Left lung (tissue), 10 donors: ENCODE data around the gene E2F1. TPM values are rescaled to one million over a fixed set of nuclear protein-coding genes. Genes with fewer than 3 reads are reported as not detected.

Experiments used
- ATAC-seq: fragments of 200-7000 bp; cut with Tn5 transposase; one replicate; pipeline ENCODE4 v1.9.1; 2020; ENCODE audit warnings: moderate library complexity
- DNase-seq, 4 donors: peaks; one replicate each; pipeline ENCODE4 v3.0.0-alpha.2; 2013 to 2020
- H3K27ac ChIP-seq, 2 donors: fragments of 200-600 bp; sonication (generic) in 1 of 2; one replicate each; pipeline versions ENCODE4 v1.5.0 to v1.8.0; 2020 to 2021
- H3K27me3 ChIP-seq, 2 donors: fragments of 200-600 bp; sonication (generic) in 1 of 2; one replicate each; pipeline versions ENCODE4 v1.5.0 to v1.8.0; 2020 to 2021
- H3K36me3 ChIP-seq, 2 donors: fragments of 200-600 bp; sonication (generic) in 1 of 2; one replicate each; pipeline versions ENCODE4 v1.5.0 to v1.8.0; 2020 to 2021
- H3K4me1 ChIP-seq, 2 donors: fragments of 200-600 bp; one replicate each; pipeline ENCODE4 v1.8.0; 2021
- H3K4me3 ChIP-seq, 2 donors: fragments of 200-600 bp; sonication (generic) in 1 of 2; one replicate each; pipeline versions ENCODE4 v1.5.0 to v1.8.0; 2020 to 2021; ENCODE audit warnings: mild to moderate bottlenecking in 1 of 2
- H3K9me3 ChIP-seq, 2 donors: fragments of 200-600 bp; sonication (generic) in 1 of 2; one replicate each; pipeline versions ENCODE4 v1.5.0 to v1.8.0; 2020 to 2021
- intact Hi-C, 2 donors: fragments of 100-400 bp; cut with DNase I; formaldehyde crosslinking; loops; one replicate each; pipeline versions ENCODE4 v1.11.2 to v1.14.2; 2022
- polyA plus RNA-seq, 6 donors: library from polyadenylated mRNA; unstranded; fragments of 120-200 nt; gene quantifications; one replicate each; pipeline ENCODE4 v1.2.1, GENCODE V29; 2013; ENCODE audit not compliant: insufficient read length in 6 of 6
- total RNA-seq, 2 donors: library from RNA; stranded (reverse); fragmentation: NEBNext Ultra II Directional; extraction: Animal tissue kit (Norgen Biotek cat#: 25700); gene quantifications; one replicate each; pipeline ENCODE4 v1.2.1, GENCODE V29; 2021
- TF ChIP-seq, protein P1 (sequence below), 2 donors: fragments of 200-600 bp; sonication (generic) in 1 of 2; IDR thresholded peaks; one replicate each; pipeline versions ENCODE4 v1.5.0 to v1.8.0; 2021; ENCODE audit warnings: antibody characterized with exemption in 2 of 2
- donor health status: DM: no; HTN: yes; CAD: no.
- donor health status: DM: no; HTN: no; CAD: no.

Gene E2F1
- total and polyA plus RNA-seq, 8 donors: 12.2 to 23.6 (median 16.4) TPM

DNA sequence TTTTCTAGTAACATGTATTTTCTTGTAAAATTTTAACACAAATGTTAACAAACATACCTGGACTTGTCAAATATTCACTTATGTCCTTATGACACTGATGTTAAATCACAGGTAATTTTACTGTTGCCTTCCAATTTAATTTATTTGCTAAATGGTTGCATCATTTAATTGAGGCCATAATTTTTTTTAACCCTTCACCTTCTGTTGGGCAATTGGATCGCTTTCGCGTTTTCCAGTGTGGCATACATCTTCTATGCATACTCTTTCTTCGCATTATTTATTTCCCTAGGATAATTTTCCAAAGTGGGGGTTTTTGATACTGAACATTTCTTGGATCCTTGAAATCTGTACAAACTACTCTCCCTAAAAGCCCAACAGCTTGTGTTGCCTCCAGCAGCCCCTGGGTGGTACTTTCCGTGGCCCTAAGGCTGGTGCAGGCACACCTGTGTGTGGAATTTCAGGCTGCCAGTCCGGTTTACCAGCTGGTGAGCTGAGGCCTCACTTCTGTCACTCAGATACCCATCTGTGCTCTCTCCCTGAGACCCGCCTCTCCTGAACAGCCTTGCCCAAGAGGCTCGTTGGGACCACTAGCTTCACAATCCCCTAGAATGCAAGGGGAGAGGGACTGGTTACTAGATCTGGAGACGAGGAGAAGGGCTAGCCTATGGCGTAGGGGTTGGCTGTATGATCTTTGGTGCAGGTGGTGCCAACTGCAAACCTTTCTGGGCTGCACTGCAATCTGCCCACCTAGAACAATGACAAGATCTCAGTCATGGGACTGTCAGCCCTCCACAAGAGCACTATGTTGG lies 35.2 kb downstream of the E2F1 start:
- H3K27ac ChIP-seq: no peak overlapping the region
- peaks cover 10 to 15% of the 10 kb centered on the region in 2 donors for H3K4me1 ChIP-seq
- H3K9me3 ChIP-seq: no peaks in the 10 kb centered on the region
- H3K36me3 ChIP-seq: peaks cover 0 to under 1% of the 10 kb centered on the region in 2 donors
- H3K4me3 ChIP-seq: no peak overlapping the region
- peak in 1 of 4 donors; percentile 52 for DNase-seq
- H3K27me3 ChIP-seq: no peaks in the 10 kb centered on the region
- TF ChIP-seq, protein P1, sequence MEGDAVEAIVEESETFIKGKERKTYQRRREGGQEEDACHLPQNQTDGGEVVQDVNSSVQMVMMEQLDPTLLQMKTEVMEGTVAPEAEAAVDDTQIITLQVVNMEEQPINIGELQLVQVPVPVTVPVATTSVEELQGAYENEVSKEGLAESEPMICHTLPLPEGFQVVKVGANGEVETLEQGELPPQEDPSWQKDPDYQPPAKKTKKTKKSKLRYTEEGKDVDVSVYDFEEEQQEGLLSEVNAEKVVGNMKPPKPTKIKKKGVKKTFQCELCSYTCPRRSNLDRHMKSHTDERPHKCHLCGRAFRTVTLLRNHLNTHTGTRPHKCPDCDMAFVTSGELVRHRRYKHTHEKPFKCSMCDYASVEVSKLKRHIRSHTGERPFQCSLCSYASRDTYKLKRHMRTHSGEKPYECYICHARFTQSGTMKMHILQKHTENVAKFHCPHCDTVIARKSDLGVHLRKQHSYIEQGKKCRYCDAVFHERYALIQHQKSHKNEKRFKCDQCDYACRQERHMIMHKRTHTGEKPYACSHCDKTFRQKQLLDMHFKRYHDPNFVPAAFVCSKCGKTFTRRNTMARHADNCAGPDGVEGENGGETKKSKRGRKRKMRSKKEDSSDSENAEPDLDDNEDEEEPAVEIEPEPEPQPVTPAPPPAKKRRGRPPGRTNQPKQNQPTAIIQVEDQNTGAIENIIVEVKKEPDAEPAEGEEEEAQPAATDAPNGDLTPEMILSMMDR (IDR thresholded peaks at IDR 0.05): no peak
- intact Hi-C loops: loop anchor here in 1 of 2 donors (5.0 kb wide), 1 partner anchor 189 kb away; no protein-coding TSS in a partner anchor
- peak; percentile 11 for ATAC-seq

DNA sequence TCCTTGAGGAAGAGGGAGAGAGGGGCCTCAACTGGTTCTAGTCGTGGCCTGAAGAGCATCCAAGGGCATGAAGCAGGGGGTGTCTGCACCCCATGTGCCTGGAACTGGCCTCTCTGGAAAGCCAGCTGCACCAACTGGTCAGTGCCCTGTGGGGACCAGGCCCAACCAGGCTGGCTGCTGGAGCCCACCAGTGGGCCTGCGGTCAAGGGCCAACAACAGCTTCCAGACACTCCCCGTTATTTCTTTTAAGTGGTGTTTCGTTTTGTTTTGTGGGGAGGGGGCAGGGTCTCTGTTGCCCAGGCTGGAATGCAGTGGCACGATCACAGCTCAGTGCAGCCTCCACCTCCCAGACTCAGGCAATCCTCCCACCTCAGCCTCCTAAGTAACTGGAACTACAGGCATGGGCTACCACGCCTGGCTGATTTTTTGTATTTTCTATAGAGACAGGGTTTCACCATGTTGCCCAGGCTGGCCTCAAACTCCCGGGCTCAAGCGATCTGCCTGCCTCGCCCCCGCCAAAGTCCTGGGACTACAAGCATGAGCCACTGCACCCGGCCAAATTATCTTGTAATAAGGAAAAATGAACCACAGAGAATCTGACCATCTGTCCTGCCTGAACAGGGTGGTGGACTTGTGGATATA lies 36.0 kb downstream of the E2F1 start:
- no peak for ATAC-seq
- Histone ChIP-seq H3K36me3 (peaks cover 0 to 8% of the 10 kb centered on the region in 2 donors), H3K27me3 (no peaks in the 10 kb centered on the region), H3K9me3 (no peaks in the 10 kb centered on the region), H3K27ac (no peak overlapping the region), H3K4me3 (no peak overlapping the region), H3K4me1 (peaks cover 10 to 15% of the 10 kb centered on the region in 2 donors)
- intact Hi-C loops: loop anchor here in 1 of 2 donors (5.0 kb wide), 1 partner anchor 188 kb away; no protein-coding TSS in a partner anchor
- TF ChIP-seq, protein P1 (IDR thresholded peaks at IDR 0.05): no peak
- DNase-seq: peak in 1 of 4 donors; percentile 25

DNA sequence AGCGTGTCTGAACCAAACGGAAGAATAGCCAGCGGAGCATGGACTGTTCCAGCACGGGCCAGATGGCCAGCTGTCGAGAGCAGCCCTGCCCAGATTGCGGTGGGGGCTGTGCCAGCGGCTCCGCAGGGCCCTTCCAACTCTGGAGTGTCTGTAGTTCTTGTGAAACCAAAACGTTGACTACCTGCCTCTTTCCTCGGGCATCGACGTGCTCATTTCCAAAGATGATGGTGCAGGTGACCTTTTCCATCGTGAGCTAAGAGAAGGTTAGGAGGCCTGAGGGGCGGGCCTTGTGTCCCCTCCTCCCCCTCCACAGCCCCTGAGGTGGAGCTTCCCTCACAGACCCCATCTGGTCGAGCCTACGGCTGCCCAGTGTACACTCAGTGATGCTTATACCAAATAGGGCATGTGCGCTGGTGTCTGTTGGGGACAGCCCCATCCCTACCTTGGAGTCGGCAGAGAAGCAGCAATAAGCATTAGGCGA lies 36.9 kb downstream of the E2F1 start:
- intact Hi-C loops: no loop called here
- ATAC-seq (peak; percentile 65), DNase-seq (peak in 2 of 4 donors; percentile 60 to 84)
- Histone ChIP-seq H3K4me1 (peaks cover 10 to 15% of the 10 kb centered on the region in 2 donors), H3K27ac (peak overlapping the region in 1 of 2 donors; percentile 2), H3K9me3 (no peaks in the 10 kb centered on the region), H3K4me3 (no peak overlapping the region), H3K27me3 (no peaks in the 10 kb centered on the region), H3K36me3 (peaks cover 0 to 17% of the 10 kb centered on the region in 2 donors)
- TF ChIP-seq, protein P1 (IDR thresholded peaks at IDR 0.05): no peak

DNA sequence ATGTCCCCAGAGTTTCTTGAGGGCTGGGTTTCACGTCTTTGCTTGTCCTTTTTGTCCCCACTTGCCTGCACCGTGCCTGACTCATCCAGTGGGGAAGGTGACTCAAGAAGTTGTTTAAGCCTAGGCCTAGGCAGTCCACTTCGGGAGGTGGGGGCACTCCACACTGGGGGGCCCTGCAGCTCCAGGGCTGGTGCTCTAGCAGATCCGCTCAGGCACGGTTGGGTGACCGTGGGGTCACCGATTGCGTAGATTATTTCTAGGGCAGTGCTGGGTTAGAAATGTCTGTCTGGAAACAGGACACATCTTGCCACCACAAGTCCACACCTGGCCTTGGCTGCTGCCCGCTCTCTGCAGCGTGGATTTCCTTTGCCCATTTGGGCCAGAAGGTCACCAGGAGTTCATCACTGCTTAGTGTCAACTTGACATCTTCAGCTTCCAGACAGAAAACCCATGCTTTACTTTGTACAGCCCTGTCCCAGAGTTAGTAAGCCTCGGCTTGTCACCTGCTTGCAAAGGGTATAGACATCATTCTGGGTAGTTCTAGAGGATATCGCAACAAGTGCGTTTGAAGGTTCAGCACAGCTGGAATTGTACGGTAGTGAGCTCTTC lies 37.7 kb downstream of the E2F1 start:
- Histone ChIP-seq H3K9me3 (no peaks in the 10 kb centered on the region), H3K4me3 (no peak overlapping the region), H3K27ac (no peak overlapping the region), H3K4me1 (peaks cover 6 to 15% of the 10 kb centered on the region in 2 donors), H3K27me3 (no peaks in the 10 kb centered on the region), H3K36me3 (peaks cover 0 to 22% of the 10 kb centered on the region in 2 donors)
- DNase-seq (peak in 1 of 4 donors; percentile 69), ATAC-seq (no peak)
- intact Hi-C loops: no loop called here
- TF ChIP-seq, protein P1 (IDR thresholded peaks at IDR 0.05): no peak
